ENCODE data around the gene APOLD1. TPM values are rescaled to one million over a fixed set of nuclear protein-coding genes. Genes with fewer than 3 reads are reported as not detected.
A peak's percentile ranks its signal among the peaks of the same experiment; 100 is the strongest.

APOLD1 gene
- total RNA-seq, 6 experiments from 2014 or later = 0.27 to 5.6 (median 1.2) TPM

- Histone ChIP-seq H3K27ac (no peak overlapping the region), H3K4me1 (no peaks in the 10 kb centered on the region), H3K9me3 (no peaks in the 10 kb centered on the region), H3K36me3 (no peaks in the 10 kb centered on the region), H3K4me3 (no peak overlapping the region), H3K27me3 (no peaks in the 10 kb centered on the region)
- TF ChIP-seq POLR2A (IDR thresholded peaks at IDR 0.05) (no peak), CTCF (IDR thresholded peaks at IDR 0.05) (no peak)
- intact Hi-C loops (cut with DNase I) = no loop called here
- no peak for DNase-seq
- WGBS (ENCODE audit: insufficient coverage, low coverage, low lambda C conversion rate, missing lambda C conversion rate) = 97% methylated on average over 6 of the region's 6 CpGs
- no peak for ATAC-seq
Observed at GRCh38 chr12:12770262-12770661, 15.2 kb upstream of the APOLD1 start.

GRCh38 chr12:12774791-12775190, 10.7 kb upstream of the APOLD1 start:
- Histone ChIP-seq H3K27ac (no peak overlapping the region), H3K27me3 (no peaks in the 10 kb centered on the region), H3K9me3 (no peaks in the 10 kb centered on the region), H3K4me1 (no peaks in the 10 kb centered on the region), H3K4me3 (no peak overlapping the region), H3K36me3 (no peaks in the 10 kb centered on the region)
- TF ChIP-seq CTCF (IDR thresholded peaks at IDR 0.05) = no peak
- no peak for TF ChIP-seq POLR2A (IDR thresholded peaks at IDR 0.05)
- WGBS (ENCODE audit: insufficient coverage, low coverage, low lambda C conversion rate, missing lambda C conversion rate) = 18% methylated on average over 3 of the region's 3 CpGs
- intact Hi-C loops (cut with DNase I) = no loop called here
- DNase-seq = no peak
- ATAC-seq = no peak

GRCh38 chr12:12776261-12776660, 9.2 kb upstream of the APOLD1 start:
- no peaks in the 10 kb centered on the region for H3K4me1 ChIP-seq
- no peak overlapping the region for H3K27ac ChIP-seq
- no peaks in the 10 kb centered on the region for H3K27me3 ChIP-seq
- ATAC-seq (peak in 3 of 4 donors; percentile 25 to 64 (median 35)), DNase-seq (no peak)
- intact Hi-C loops (cut with DNase I) = no loop called here
- TF ChIP-seq POLR2A (IDR thresholded peaks at IDR 0.05) (no peak), CTCF (IDR thresholded peaks at IDR 0.05) (no peak)
- 58% methylated on average over 5 of the region's 5 CpGs for WGBS (ENCODE audit: insufficient coverage, low coverage, low lambda C conversion rate, missing lambda C conversion rate)
- H3K36me3 ChIP-seq = no peaks in the 10 kb centered on the region
- no peak overlapping the region for H3K4me3 ChIP-seq
- no peaks in the 10 kb centered on the region for H3K9me3 ChIP-seq

- ATAC-seq (no peak), DNase-seq (no peak)
- Histone ChIP-seq H3K9me3 (no peaks in the 10 kb centered on the region), H3K36me3 (no peaks in the 10 kb centered on the region), H3K27me3 (no peaks in the 10 kb centered on the region), H3K4me3 (no peak overlapping the region), H3K4me1 (no peaks in the 10 kb centered on the region), H3K27ac (no peak overlapping the region)
- TF ChIP-seq POLR2A (IDR thresholded peaks at IDR 0.05) = no peak
- TF ChIP-seq CTCF (IDR thresholded peaks at IDR 0.05) = no peak
- WGBS (ENCODE audit: insufficient coverage, low coverage, low lambda C conversion rate, missing lambda C conversion rate) = 75% methylated on average over 3 of the region's 3 CpGs
- intact Hi-C loops (cut with DNase I) = no loop called here
Observed at GRCh38 chr12:12777092-12777491, 8.4 kb upstream of the APOLD1 start.

- 77% methylated on average over 2 of the region's 2 CpGs for whole genome bisulfite sequencing (ENCODE audit: insufficient coverage, low coverage, low lambda C conversion rate, missing lambda C conversion rate)
- no peaks in the 10 kb centered on the region for H3K4me1 ChIP-seq
- no peaks in the 10 kb centered on the region for H3K27me3 ChIP-seq
- ATAC-seq (no peak), DNase-seq (no peak)
- no peak overlapping the region for H3K27ac ChIP-seq
- no peaks in the 10 kb centered on the region for H3K36me3 ChIP-seq
- H3K4me3 ChIP-seq = no peak overlapping the region
- no peaks in the 10 kb centered on the region for H3K9me3 ChIP-seq
- no peak for TF ChIP-seq POLR2A (IDR thresholded peaks at IDR 0.05)
- no peak for TF ChIP-seq CTCF (IDR thresholded peaks at IDR 0.05)
- intact Hi-C loops (cut with DNase I) = no loop called here
Observed at GRCh38 chr12:12779007-12779406, 6.5 kb upstream of the APOLD1 start.
